GM23338 (cell line): ENCODE results near the gene PAM.

Source experiments
- CREB1 ChIP-seq: fragments of 250-450 bp; sonication (Bioruptor Pico); IDR thresholded peaks from 2 replicates; pipeline ENCODE4 v1.5.0; 2020; ENCODE audit warnings: low read depth, mild to moderate bottlenecking, moderate library complexity
- CTCF ChIP-seq, 2 experiments: fragments of 200-600 bp in 1 of 2; sonication (generic) in 1 of 2; conservative IDR thresholded peaks; 2 replicates each; pipeline versions ENCODE4 v1.5.1 to v1.6.1; 2016 to 2017; ENCODE audit warnings: antibody characterized with exemption in 2 of 2, low read depth in 2 of 2, mild to moderate bottlenecking in 2 of 2, moderate library complexity in 1 of 2
- ETS1 ChIP-seq: IDR thresholded peaks from 2 replicates; pipeline ENCODE4 v1.6.1; 2016; ENCODE audit warnings: antibody characterized with exemption
- EZH2 ChIP-seq: fragments of 200-600 bp; sonication (generic); IDR thresholded peaks from one replicate; pipeline ENCODE4 v1.8.0; 2017; ENCODE audit warnings: antibody characterized with exemption, mild to moderate bottlenecking, low read depth; ENCODE audit not compliant: unreplicated experiment
- EZH2phosphoT487 ChIP-seq: fragments of 200-600 bp; sonication (generic); IDR thresholded peaks from one replicate; pipeline ENCODE4 v1.8.1; 2018; ENCODE audit warnings: antibody characterized with exemption; ENCODE audit not compliant: unreplicated experiment
- JUNB ChIP-seq: IDR thresholded peaks from one replicate; pipeline ENCODE4 v1.6.1; 2016; ENCODE audit warnings: antibody characterized with exemption; ENCODE audit not compliant: unreplicated experiment
- NANOG ChIP-seq: IDR thresholded peaks from 2 replicates; pipeline ENCODE4 v1.6.1; 2016; ENCODE audit warnings: antibody characterized with exemption, borderline replicate concordance
- POLR2AphosphoS5 ChIP-seq: IDR thresholded peaks from 2 replicates; pipeline ENCODE4 v1.6.1; 2016; ENCODE audit warnings: antibody characterized with exemption, low read depth
- STAT1 ChIP-seq: IDR thresholded peaks from one replicate; pipeline ENCODE4 v1.6.1; 2016; ENCODE audit warnings: antibody characterized with exemption; ENCODE audit not compliant: unreplicated experiment
- ZNF114 ChIP-seq: fragments of 250-450 bp; sonication (Bioruptor Pico); IDR thresholded peaks from 2 replicates; pipeline ENCODE4 v1.5.0; 2020; ENCODE audit warnings: mild to moderate bottlenecking, moderate library complexity
- ZNF331 ChIP-seq: fragments of 250-450 bp; sonication (Bioruptor Pico); IDR thresholded peaks from 2 replicates; pipeline ENCODE4 v1.5.0; 2020; ENCODE audit warnings: low read depth, mild to moderate bottlenecking, moderate library complexity
- ZNF462 ChIP-seq: fragments of 250-450 bp; sonication (Bioruptor Pico); IDR thresholded peaks from 2 replicates; pipeline ENCODE4 v1.5.0; 2020; ENCODE audit warnings: mild to moderate bottlenecking, moderate library complexity
- TF ChIP-seq, protein P1 (sequence below): IDR thresholded peaks from one replicate; pipeline ENCODE4 v1.6.1; 2018; ENCODE audit warnings: antibody characterized with exemption; ENCODE audit not compliant: unreplicated experiment

DNA sequence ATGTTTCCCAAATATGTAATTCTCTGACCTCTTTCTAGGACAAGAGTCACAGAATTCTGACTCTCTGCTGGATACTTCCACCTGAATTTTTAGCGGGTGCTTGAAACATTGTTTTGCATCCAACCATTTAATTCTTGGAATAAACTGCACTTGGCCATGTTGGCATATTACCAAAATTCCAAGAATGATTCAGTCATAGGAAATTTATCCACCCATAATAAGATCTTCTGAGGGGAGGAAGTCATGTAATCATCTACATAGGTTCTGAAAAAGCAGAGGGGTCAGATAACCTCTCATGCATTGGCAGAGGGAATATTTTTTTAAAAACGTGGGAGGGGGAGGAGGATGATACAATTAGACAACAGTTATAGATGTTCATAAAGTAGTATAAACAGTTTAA, 156.9 kb downstream of the PAM start:
- TF ChIP-seq POLR2AphosphoS5 (no peak), CTCF (conservative IDR thresholded peaks at IDR 0.05; ENCODE audit: low read depth in 2 of 2) (no peak), JUNB (no peak), EZH2 (no peak), NANOG (no peak), ZNF462 (CRISPR knock-in tag) (no peak), STAT1 (no peak), EZH2phosphoT487 (no peak), ZNF114 (no peak), CREB1 (CRISPR knock-in tag) (no peak), ETS1 (no peak), ZNF331 (CRISPR knock-in tag) (no peak)
- TF ChIP-seq, protein P1, sequence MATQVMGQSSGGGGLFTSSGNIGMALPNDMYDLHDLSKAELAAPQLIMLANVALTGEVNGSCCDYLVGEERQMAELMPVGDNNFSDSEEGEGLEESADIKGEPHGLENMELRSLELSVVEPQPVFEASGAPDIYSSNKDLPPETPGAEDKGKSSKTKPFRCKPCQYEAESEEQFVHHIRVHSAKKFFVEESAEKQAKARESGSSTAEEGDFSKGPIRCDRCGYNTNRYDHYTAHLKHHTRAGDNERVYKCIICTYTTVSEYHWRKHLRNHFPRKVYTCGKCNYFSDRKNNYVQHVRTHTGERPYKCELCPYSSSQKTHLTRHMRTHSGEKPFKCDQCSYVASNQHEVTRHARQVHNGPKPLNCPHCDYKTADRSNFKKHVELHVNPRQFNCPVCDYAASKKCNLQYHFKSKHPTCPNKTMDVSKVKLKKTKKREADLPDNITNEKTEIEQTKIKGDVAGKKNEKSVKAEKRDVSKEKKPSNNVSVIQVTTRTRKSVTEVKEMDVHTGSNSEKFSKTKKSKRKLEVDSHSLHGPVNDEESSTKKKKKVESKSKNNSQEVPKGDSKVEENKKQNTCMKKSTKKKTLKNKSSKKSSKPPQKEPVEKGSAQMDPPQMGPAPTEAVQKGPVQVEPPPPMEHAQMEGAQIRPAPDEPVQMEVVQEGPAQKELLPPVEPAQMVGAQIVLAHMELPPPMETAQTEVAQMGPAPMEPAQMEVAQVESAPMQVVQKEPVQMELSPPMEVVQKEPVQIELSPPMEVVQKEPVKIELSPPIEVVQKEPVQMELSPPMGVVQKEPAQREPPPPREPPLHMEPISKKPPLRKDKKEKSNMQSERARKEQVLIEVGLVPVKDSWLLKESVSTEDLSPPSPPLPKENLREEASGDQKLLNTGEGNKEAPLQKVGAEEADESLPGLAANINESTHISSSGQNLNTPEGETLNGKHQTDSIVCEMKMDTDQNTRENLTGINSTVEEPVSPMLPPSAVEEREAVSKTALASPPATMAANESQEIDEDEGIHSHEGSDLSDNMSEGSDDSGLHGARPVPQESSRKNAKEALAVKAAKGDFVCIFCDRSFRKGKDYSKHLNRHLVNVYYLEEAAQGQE = no peak
